HT1080 (cell line): Measurements from ENCODE around the gene CREB3L2. TPM values are rescaled to one million over a fixed set of nuclear protein-coding genes. Genes with fewer than 3 reads are reported as not detected.

Source experiments
- DNase-seq: peaks from one replicate; pipeline ENCODE4 v3.0.0-alpha.2; 2015; ENCODE audit warnings: low read depth
- total RNA-seq: library from RNA; depleted of rRNA; stranded (reverse); fragments of >200 nt; shearing (Covaris generic); gene quantifications from 2 replicates; pipeline ENCODE4 v1.2.3, GENCODE V29; 2014

Gene CREB3L2
- total RNA-seq, 1 experiment from 2014 or later = 18.8 TPM

DNA sequence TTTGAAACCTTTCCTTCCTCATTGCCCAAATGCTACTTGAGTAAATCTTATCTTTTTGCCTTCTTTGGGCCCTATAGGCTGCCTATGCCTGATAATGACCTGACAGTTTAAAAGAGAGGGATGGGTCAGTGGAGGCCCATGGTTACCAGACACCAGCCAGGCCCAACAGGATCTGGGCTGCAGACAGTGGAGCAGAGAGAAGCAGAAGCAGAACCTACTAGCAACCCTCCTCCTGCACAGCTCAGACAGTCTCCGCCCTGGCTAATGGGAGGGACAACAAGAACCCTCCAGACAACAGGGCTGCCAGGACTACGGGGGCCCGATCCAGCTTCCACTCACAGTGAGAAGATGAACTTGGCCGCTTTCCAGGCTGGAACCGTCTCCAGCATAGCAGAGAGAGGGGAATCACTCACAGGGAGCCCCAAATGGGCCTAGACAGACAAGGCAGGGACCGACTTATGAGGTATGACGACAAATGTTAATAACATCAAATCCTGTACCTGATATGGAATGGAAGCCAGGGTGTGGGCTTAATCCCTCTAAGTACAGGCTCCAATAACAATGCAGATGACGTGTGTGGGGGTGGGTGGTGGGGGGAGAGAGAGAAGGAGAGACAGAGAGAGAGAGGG lies 123.4 kb downstream of the CREB3L2 start:
- DNase-seq = no peak

- DNase-seq = no peak
Measured at GRCh38 chr7:137877027-137877675, 124.7 kb downstream of the CREB3L2 start.

- no peak for DNase-seq
Measured at GRCh38 chr7:137875746-137876145, 126.1 kb downstream of the CREB3L2 start.

GRCh38 chr7:137873979-137874777 lies 127.7 kb downstream of the CREB3L2 start:
- no peak for DNase-seq

DNA sequence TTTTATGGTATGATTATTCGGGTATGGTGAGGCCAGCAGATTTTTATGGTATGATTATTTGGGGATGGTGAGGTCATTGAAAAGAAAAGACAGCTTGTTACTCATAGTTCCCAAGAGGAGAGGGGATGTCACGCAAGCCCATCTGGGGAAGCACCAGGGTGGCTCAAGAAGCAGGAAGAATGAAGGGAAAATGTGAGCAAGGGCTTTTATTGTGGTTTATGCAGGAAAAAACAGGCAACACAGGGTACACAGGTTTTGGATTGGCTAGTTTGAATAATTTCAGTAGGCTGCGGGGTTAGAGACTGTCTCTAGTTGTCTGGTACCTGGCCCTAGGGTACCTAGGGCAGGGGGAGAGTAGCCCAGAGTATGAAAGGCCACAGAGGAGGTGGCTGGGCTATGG lies 128.4 kb downstream of the CREB3L2 start:
- DNase-seq = no peak

GRCh38 chr7:137871170-137871915 lies 130.5 kb downstream of the CREB3L2 start:
- no peak for DNase-seq

- no peak for DNase-seq
Measured at GRCh38 chr7:137870684-137871083, 131.2 kb downstream of the CREB3L2 start.

DNA sequence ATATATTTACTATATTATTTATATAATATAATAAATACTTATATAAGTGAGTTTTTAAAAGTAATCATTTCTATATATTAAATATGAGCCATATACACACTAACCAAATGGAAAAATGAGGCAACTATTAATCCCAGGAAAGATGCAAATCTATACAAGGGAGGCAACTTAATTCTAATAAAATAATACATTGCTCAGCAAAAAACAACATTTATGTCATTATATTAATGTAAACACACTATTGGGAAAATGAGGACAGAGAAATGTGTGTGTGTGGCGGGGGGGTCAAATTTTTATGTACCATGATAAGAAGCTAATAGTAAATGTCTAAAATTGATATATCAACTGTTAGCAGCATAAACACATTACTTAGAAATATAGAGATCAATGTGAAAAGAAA lies 131.8 kb downstream of the CREB3L2 start:
- no peak for DNase-seq

- DNase-seq = no peak
Measured at GRCh38 chr7:137869260-137869659, 132.6 kb downstream of the CREB3L2 start.

DNA sequence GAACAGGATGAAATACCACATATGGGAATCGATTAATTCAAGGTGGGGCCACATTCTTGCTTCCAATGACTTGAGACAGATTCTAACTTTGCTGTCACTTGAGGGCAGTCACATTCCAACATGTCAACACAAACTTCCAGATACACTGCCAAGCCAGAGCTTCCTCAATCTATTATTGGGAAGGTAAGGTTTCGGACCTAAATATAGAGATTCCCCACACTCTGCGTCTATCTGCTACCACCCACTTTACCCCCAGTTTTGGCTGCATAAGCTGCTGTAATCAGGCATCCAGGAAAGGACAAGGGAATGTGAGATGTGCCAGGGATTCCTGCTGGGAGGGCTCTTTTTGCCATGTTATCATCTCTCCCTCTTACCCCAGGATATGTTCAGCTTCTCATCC lies 134.6 kb downstream of the CREB3L2 start:
- DNase-seq = no peak

GRCh38 chr7:137865764-137866163 lies 136.1 kb downstream of the CREB3L2 start:
- no peak for DNase-seq

GRCh38 chr7:137862964-137863363 lies 138.9 kb downstream of the CREB3L2 start:
- DNase-seq = no peak

- no peak for DNase-seq
Measured at GRCh38 chr7:137862358-137862757, 139.5 kb downstream of the CREB3L2 start.

- DNase-seq = no peak
Measured at GRCh38 chr7:137860542-137860941, 141.3 kb downstream of the CREB3L2 start.

- DNase-seq = no peak
Measured at GRCh38 chr7:137853053-137853452, 148.8 kb downstream of the CREB3L2 start.

- no peak for DNase-seq
Measured at GRCh38 chr7:137852108-137852507, 149.8 kb downstream of the CREB3L2 start.

GRCh38 chr7:137850972-137851945 lies 150.6 kb downstream of the CREB3L2 start:
- peak; percentile 25 for DNase-seq

GRCh38 chr7:137850571-137850970 lies 151.3 kb downstream of the CREB3L2 start:
- peak; percentile 47 for DNase-seq

DNA sequence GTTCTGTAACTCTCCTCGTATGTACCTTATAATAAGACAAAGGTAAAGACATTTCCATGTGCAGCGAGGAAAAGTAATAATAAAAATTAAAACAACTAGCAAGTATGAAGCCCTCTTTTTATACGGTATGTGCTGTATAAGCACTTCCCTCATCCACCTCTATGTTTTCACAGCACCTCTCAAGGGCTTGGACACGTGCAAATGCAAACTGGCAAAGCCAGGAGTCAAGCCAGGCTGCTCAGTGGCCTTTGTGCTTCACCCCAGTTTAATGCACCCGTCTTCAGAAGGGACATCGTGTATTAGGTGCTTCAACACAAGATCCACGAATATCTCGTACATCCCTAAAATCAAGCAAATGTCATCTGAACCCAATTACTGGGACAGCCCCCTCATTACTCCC lies 153.8 kb downstream of the CREB3L2 start:
- DNase-seq = no peak

DNA sequence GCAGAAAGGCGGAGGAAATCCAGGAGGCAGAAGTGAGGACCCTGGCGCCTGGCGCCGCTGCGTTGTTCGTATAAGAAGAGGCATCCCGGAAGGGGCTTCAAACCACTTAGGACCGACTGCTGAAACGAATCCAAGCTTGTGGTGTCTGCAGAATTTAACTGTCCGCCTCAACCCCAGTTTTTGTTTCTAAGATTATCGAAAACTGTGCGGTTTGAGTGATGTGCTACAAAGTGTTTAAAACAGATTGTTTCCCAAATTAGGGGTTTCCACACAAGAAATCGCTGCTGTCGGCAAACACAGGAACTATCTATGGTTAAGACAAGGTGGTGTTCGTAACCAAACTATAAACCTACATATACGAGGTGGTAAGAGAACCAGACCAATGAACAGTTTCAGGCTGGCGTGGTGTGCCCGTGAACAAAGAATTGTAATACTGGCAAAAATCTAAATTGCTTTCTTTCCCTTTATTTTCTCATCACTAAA lies 154.3 kb downstream of the CREB3L2 start:
- DNase-seq = no peak
